Stimulated activated CD4-positive, alpha-beta T cell treated with anti-CD3 and anti-CD28 coated beads, Interleukin-2, amount 100 ng/mL, for 24 hours (primary cell): ENCODE data around the gene CCDC30.
"Not testable (repeated sequence)": the region's sequence is repeated elsewhere in the genome, so short reads cannot be mapped to it uniquely, and the experiment has no call there.

Source experiments
- DNase-seq, 2 donors: peaks; one replicate each; pipeline ENCODE4 v3.0.0-alpha.2; 2020

The CCDC30 gene

GRCh38 chr1:42454403-42454802 is 8.7 kb upstream of the CCDC30 start:
- no peak for DNase-seq

GRCh38 chr1:42456010-42456753 is 6.9 kb upstream of the CCDC30 start, which contains the start of the genes PPCS and ZMYND12:
TSS of gene PPCS (plus strand) at chr1:42456543. CDS start at chr1:42456566, 23 bp downstream.
TSS of gene ZMYND12 (minus strand) at chr1:42456022. CDS start at chr1:42455997, 25 bp downstream.
- DNase-seq, result peak; percentile 93 to 95

- DNase-seq, result peak; percentile 56 to 63
These were observed 6.4 kb upstream of the CCDC30 start for GRCh38 chr1:42456754-42457089.

- no peak for DNase-seq
These were observed 1.9 kb upstream of the CCDC30 start for GRCh38 chr1:42461196-42461595.

- DNase-seq, result no peak
These were observed 835 bp downstream of the CCDC30 start for GRCh38 chr1:42463921-42464320.

GRCh38 chr1:42466030-42466429 is 2.9 kb downstream of the CCDC30 start:
- no peak for DNase-seq

- no peak for DNase-seq
These were observed 6.6 kb downstream of the CCDC30 start for GRCh38 chr1:42469727-42470126.

GRCh38 chr1:42476605-42477004 is 13.5 kb downstream of the CCDC30 start:
- no peak for DNase-seq

- DNase-seq, result not testable (repeated sequence)
These were observed 14.3 kb downstream of the CCDC30 start for GRCh38 chr1:42477354-42477753.

- no peak for DNase-seq
These were observed 14.7 kb downstream of the CCDC30 start for GRCh38 chr1:42477775-42478174.

GRCh38 chr1:42479621-42480020 is 16.5 kb downstream of the CCDC30 start:
- DNase-seq, result no peak

- DNase-seq, result no peak
These were observed 17.8 kb downstream of the CCDC30 start for GRCh38 chr1:42480921-42481320.

- DNase-seq, result no peak
These were observed 19.6 kb downstream of the CCDC30 start for GRCh38 chr1:42482635-42483153.

- no peak for DNase-seq
These were observed 21.3 kb downstream of the CCDC30 start for GRCh38 chr1:42484382-42484781.

- DNase-seq, result no peak
These were observed 27.2 kb downstream of the CCDC30 start for GRCh38 chr1:42490237-42490636.

GRCh38 chr1:42502031-42502430 is 38.9 kb downstream of the CCDC30 start:
- DNase-seq, result not testable (repeated sequence)

- DNase-seq, result no peak
These were observed 41.5 kb downstream of the CCDC30 start for GRCh38 chr1:42504535-42505128.

GRCh38 chr1:42506576-42506975 is 43.5 kb downstream of the CCDC30 start:
- no peak for DNase-seq

- not testable (repeated sequence) for DNase-seq
These were observed 48.6 kb downstream of the CCDC30 start for GRCh38 chr1:42511581-42512155.

GRCh38 chr1:42518908-42519307 is 55.8 kb downstream of the CCDC30 start:
- no peak for DNase-seq

- DNase-seq, result no peak
These were observed 60.1 kb downstream of the CCDC30 start for GRCh38 chr1:42523171-42523570.

- no peak for DNase-seq
These were observed 61.2 kb downstream of the CCDC30 start for GRCh38 chr1:42524330-42524729.

- no peak for DNase-seq
These were observed 66.7 kb downstream of the CCDC30 start for GRCh38 chr1:42529724-42530181.

- DNase-seq, result no peak
These were observed 68.0 kb downstream of the CCDC30 start for GRCh38 chr1:42531043-42531442.
